ENCODE data around the gene NRXN3.

GRCh38 chr14:78202163-78202562 lies 32.0 kb downstream of the NRXN3 start:
- no peak for TF ChIP-seq CTCF (optimal IDR thresholded peaks at IDR 0.05 in 1 of 3, IDR thresholded peaks at IDR 0.05 in 1 of 3, conservative IDR thresholded peaks at IDR 0.05 in 1 of 3; ENCODE audit: extremely low read depth in 1 of 3, insufficient read depth in 2 of 3, low read length in 3 of 3)
- TF ChIP-seq EZH2 (IDR thresholded peaks at IDR 0.05; ENCODE audit: low read length): no peak
